ENCODE results near the gene PRRC2A.
A peak's percentile ranks its signal among the peaks of the same experiment; 100 is the strongest.

PRRC2A gene

DNA sequence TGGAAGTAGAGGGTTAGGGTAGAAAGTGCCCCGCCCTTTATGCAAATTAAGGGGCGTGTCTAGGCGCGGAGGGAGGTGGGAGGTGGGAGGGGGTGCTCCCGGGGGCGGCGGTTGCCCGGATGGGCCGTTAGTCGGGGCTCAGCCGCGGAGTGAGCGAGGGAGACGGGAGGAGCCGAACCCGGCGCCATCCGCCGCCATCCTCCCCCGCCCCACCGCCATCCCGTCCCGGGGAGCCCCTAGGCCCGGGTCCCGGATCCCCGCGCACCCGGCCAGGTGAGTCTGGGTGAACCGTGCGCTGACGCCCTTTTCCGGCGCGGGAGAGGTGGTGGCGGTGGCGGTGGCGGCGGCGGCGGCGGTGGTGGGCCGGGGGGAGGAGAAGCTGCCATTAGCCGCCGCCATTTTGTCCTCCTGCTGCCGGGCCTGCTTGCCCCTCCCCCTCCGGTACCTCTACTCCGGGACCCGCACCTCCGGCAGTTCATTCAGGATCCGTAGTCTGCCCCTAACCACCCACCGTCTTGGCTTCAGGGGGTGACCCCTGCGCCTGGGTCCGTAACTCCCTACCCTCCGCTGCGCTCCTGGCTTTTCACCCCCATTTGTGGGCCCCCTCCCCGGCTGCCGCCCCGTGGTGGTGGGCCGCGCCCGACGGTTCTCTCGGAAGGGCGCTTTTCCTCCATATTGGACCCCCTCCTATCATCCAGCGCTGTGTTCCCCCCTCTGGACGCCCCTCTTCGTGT lies at the start of gene PRRC2A:
Gene PRRC2A (plus strand): TSS at position 130 of the 734 bp plus-strand sequence. CDS start 2,075 bp downstream, outside the sequence.
- intact Hi-C loops (cut with DNase I): loop anchor here (1.0 kb wide), 1 partner anchor 32 kb away; the partner anchor contains the start of gene BAG6

GRCh38 chr6:31572041-31572911 lies 48.2 kb upstream of the PRRC2A start, which contains the start of gene LTA:
Gene LTA, plus strand, starts transcription at chr6:31572289. Its CDS starts 454 bp downstream, at chr6:31572743.
- DNase-seq: no peak
- intact Hi-C loops (cut with DNase I): no loop called here

More for the DNA sequence above, at the start of gene PRRC2A:
- DNase-seq: peak in 4 of 10 donors; percentile 61 to 93 (median 88)

- intact Hi-C loops (cut with DNase I): no loop called here
Measured at GRCh38 chr6:31573239-31574105, 47.0 kb upstream of the PRRC2A start.

DNA sequence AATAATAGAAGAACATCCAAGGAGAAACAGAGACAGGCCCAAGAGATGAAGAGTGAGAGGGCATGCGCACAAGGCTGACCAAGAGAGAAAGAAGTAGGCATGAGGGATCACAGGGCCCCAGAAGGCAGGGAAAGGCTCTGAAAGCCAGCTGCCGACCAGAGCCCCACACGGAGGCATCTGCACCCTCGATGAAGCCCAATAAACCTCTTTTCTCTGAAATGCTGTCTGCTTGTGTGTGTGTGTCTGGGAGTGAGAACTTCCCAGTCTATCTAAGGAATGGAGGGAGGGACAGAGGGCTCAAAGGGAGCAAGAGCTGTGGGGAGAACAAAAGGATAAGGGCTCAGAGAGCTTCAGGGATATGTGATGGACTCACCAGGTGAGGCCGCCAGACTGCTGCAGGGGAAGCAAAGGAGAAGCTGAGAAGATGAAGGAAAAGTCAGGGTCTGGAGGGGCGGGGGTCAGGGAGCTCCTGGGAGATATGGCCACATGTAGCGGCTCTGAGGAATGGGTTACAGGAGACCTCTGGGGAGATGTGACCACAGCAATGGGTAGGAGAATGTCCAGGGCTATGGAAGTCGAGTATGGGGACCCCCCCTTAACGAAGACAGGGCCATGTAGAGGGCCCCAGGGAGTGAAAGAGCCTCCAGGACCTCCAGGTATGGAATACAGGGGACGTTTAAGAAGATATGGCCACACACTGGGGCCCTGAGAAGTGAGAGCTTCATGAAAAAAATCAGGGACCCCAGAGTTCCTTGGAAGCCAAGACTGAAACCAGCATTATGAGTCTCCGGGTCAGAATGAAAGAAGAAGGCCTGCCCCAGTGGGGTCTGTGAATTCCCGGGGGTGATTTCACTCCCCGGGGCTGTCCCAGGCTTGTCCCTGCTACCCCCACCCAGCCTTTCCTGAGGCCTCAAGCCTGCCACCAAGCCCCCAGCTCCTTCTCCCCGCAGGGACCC lies 46.1 kb upstream of the PRRC2A start:
- peak in 1 of 10 donors; percentile 44 for DNase-seq
- intact Hi-C loops (cut with DNase I): no loop called here

More at GRCh38 chr6:31573239-31574105, 47.0 kb upstream of the PRRC2A start:
- DNase-seq: no peak

DNA sequence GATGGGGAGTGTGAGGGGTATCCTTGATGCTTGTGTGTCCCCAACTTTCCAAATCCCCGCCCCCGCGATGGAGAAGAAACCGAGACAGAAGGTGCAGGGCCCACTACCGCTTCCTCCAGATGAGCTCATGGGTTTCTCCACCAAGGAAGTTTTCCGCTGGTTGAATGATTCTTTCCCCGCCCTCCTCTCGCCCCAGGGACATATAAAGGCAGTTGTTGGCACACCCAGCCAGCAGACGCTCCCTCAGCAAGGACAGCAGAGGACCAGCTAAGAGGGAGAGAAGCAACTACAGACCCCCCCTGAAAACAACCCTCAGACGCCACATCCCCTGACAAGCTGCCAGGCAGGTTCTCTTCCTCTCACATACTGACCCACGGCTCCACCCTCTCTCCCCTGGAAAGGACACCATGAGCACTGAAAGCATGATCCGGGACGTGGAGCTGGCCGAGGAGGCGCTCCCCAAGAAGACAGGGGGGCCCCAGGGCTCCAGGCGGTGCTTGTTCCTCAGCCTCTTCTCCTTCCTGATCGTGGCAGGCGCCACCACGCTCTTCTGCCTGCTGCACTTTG lies 45.1 kb upstream of the PRRC2A start, which contains the start of gene TNF:
Gene TNF (plus strand): TSS at position 231 of the 567 bp plus-strand sequence. CDS start 177 bp downstream, at position 408.
- intact Hi-C loops (cut with DNase I): no loop called here
- peak in 4 of 10 donors; percentile 28 to 87 (median 32) for DNase-seq

DNA sequence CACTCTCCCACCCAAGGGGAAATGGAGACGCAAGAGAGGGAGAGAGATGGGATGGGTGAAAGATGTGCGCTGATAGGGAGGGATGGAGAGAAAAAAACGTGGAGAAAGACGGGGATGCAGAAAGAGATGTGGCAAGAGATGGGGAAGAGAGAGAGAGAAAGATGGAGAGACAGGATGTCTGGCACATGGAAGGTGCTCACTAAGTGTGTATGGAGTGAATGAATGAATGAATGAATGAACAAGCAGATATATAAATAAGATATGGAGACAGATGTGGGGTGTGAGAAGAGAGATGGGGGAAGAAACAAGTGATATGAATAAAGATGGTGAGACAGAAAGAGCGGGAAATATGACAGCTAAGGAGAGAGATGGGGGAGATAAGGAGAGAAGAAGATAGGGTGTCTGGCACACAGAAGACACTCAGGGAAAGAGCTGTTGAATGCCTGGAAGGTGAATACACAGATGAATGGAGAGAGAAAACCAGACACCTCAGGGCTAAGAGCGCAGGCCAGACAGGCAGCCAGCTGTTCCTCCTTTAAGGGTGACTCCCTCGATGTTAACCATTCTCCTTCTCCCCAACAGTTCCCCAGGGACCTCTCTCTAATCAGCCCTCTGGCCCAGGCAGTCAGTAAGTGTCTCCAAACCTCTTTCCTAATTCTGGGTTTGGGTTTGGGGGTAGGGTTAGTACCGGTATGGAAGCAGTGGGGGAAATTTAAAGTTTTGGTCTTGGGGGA lies 44.4 kb upstream of the PRRC2A start:
- no peak for DNase-seq
- intact Hi-C loops (cut with DNase I): no loop called here

DNA sequence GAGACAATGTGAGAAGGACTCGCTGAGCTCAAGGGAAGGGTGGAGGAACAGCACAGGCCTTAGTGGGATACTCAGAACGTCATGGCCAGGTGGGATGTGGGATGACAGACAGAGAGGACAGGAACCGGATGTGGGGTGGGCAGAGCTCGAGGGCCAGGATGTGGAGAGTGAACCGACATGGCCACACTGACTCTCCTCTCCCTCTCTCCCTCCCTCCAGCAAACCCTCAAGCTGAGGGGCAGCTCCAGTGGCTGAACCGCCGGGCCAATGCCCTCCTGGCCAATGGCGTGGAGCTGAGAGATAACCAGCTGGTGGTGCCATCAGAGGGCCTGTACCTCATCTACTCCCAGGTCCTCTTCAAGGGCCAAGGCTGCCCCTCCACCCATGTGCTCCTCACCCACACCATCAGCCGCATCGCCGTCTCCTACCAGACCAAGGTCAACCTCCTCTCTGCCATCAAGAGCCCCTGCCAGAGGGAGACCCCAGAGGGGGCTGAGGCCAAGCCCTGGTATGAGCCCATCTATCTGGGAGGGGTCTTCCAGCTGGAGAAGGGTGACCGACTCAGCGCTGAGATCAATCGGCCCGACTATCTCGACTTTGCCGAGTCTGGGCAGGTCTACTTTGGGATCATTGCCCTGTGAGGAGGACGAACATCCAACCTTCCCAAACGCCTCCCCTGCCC lies 43.5 kb upstream of the PRRC2A start:
- peak in 1 of 10 donors; percentile 74 for DNase-seq
- intact Hi-C loops (cut with DNase I): no loop called here

- peak in 1 of 10 donors; percentile 9 for DNase-seq
- intact Hi-C loops (cut with DNase I): no loop called here
Measured at GRCh38 chr6:31577579-31577966, 42.9 kb upstream of the PRRC2A start.

DNA sequence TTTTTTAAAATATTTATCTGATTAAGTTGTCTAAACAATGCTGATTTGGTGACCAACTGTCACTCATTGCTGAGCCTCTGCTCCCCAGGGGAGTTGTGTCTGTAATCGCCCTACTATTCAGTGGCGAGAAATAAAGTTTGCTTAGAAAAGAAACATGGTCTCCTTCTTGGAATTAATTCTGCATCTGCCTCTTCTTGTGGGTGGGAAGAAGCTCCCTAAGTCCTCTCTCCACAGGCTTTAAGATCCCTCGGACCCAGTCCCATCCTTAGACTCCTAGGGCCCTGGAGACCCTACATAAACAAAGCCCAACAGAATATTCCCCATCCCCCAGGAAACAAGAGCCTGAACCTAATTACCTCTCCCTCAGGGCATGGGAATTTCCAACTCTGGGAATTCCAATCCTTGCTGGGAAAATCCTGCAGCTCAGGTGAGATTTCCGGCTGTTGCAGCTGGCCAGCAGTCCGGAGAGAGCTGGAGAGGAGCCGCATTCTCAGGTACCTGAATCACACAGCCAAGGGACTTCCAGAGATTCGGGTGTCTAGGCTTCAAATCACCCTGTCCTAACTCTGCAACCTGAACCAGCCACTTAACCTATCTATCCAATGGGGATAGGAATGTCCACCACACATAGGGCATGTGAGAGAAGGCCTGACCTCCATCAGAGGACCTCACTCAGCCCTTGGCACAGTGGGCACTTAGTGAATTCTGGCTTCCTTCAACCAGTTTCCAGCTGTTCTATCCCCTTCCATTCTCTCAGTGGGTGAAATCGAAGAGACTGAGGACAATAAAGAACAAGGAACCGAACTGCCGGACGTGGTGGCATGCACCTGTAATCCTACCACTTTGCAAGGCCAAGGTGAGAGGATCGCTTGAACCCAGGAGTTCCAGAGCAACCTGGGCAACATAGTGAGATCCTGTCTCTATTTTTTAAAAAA lies 42.1 kb upstream of the PRRC2A start:
- DNase-seq: no peak
- intact Hi-C loops (cut with DNase I): no loop called here

- DNase-seq: peak in 1 of 10 donors; percentile 26
- intact Hi-C loops (cut with DNase I): no loop called here
Measured at GRCh38 chr6:31579119-31579505, 41.4 kb upstream of the PRRC2A start.

- DNase-seq: peak in 1 of 10 donors; percentile 26
- intact Hi-C loops (cut with DNase I): loop anchor here (2.0 kb wide), 1 partner anchor 19 kb away; no protein-coding TSS in a partner anchor
Measured at GRCh38 chr6:31579546-31580437, 40.7 kb upstream of the PRRC2A start.

DNA sequence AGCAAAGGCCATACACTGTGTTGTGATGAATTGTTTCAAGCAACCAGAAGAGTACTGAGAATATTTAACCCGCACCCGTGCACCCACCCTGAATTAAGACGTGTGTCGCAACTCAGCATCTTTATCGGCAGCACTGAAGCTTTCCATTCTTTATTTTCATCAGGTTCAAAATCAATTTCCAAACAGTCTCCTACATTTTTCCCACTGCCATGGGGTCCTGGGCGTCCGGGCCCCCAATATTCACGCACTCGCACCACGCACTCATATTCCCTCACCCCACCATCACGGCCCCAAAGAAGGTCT lies 40.1 kb upstream of the PRRC2A start:
- intact Hi-C loops (cut with DNase I): loop anchor here (2.0 kb wide), 1 partner anchor 18 kb away; no protein-coding TSS in a partner anchor
- DNase-seq: no peak

GRCh38 chr6:31580807-31581433 lies 39.6 kb upstream of the PRRC2A start:
- intact Hi-C loops (cut with DNase I): loop anchor here (2.0 kb wide), 1 partner anchor 18 kb away; no protein-coding TSS in a partner anchor

GRCh38 chr6:31581434-31582229 lies 38.9 kb upstream of the PRRC2A start:
- intact Hi-C loops (cut with DNase I): loop anchor here (2.0 kb wide), 1 partner anchor 17 kb away; no protein-coding TSS in a partner anchor
- peak in 5 of 10 donors; percentile 17 to 82 (median 79) for DNase-seq

More at GRCh38 chr6:31580807-31581433, 39.6 kb upstream of the PRRC2A start:
- peak; percentile 74 to 98 (median 88) for DNase-seq

Measured in posterior cingulate gyrus (tissue), 11 donors.